Fibroblast of the aortic adventitia (primary cell): ENCODE measurements around the gene RCBTB1. TPM values are rescaled to one million over a fixed set of nuclear protein-coding genes. Genes with fewer than 3 reads are reported as not detected.
"Not testable (repeated sequence)": the region's sequence is repeated elsewhere in the genome, so short reads cannot be mapped to it uniquely, and the experiment has no call there.

ENCODE experiments used
- DNase-seq: peaks from one replicate; pipeline ENCODE4 v3.0.0-alpha.2; 2010; ENCODE audit warnings: low read depth
- H3K4me3 ChIP-seq: 2 replicates; pipeline ENCODE4 v1.5.1; 2011; ENCODE audit warnings: low read depth, mild to moderate bottlenecking, control low read depth, low read length, moderate library complexity
- CTCF ChIP-seq: IDR thresholded peaks from 2 replicates; pipeline ENCODE4 v1.5.1; 2011; ENCODE audit warnings: mild to moderate bottlenecking, low read length, control low read depth, inconsistent platforms; ENCODE audit not compliant: insufficient read depth
- total RNA-seq: library from RNA; depleted of rRNA; stranded (reverse); fragments of >200 nt; gene quantifications from 2 replicates; pipeline ENCODE4 v1.2.3, GENCODE V29; 2012; ENCODE audit warnings: low replicate concordance

Gene RCBTB1
- total RNA-seq, 1 donor, result 24.0 TPM

- H3K4me3 ChIP-seq, result no peak overlapping the region
- DNase-seq, result peak; percentile 19
- TF ChIP-seq CTCF, result no peak
Measured at GRCh38 chr13:49615836-49616675, 30.7 kb upstream of the RCBTB1 start.

- not testable (repeated sequence) for DNase-seq, H3K4me3 ChIP-seq
Measured at GRCh38 chr13:49612042-49612441, 26.7 kb upstream of the RCBTB1 start.

GRCh38 chr13:49610176-49610575 is 24.8 kb upstream of the RCBTB1 start:
- no peak for TF ChIP-seq CTCF
- DNase-seq, result no peak
- no peak overlapping the region for H3K4me3 ChIP-seq

- no peak for TF ChIP-seq CTCF
- no peak for DNase-seq
- H3K4me3 ChIP-seq, result no peak overlapping the region
Measured at GRCh38 chr13:49608651-49609331, 23.4 kb upstream of the RCBTB1 start.

GRCh38 chr13:49607761-49608160 is 22.4 kb upstream of the RCBTB1 start:
- no peak overlapping the region for H3K4me3 ChIP-seq
- DNase-seq, result no peak
- no peak for TF ChIP-seq CTCF

- peak; percentile 89 for DNase-seq
- peak; percentile 75 for TF ChIP-seq CTCF
- no peak overlapping the region for H3K4me3 ChIP-seq
Measured at GRCh38 chr13:49606747-49607648, 21.6 kb upstream of the RCBTB1 start.
